SK-N-SH (cell line): ENCODE data around the gene MPP7.

ENCODE experiments used
- FOXJ3 ChIP-seq: sonication (generic); formaldehyde crosslinking; IDR thresholded peaks from 2 replicates; pipeline ENCODE4 v1.5.1; 2020; ENCODE audit warnings: mild to moderate bottlenecking, missing genetic modification reagents
- GATA2 ChIP-seq: sonication (generic); formaldehyde crosslinking; IDR thresholded peaks from 2 replicates; pipeline ENCODE4 v1.5.0; 2020; ENCODE audit warnings: mild to moderate bottlenecking, missing genetic modification reagents
- MXI1 ChIP-seq: IDR thresholded peaks from 2 replicates; pipeline ENCODE4 v1.6.1; 2012; ENCODE audit warnings: mild to moderate bottlenecking, low read depth, low read length, improper control_type of control experiment
- NFIC ChIP-seq: IDR thresholded peaks from 2 replicates; pipeline ENCODE4 v1.4.0; 2012; ENCODE audit warnings: borderline replicate concordance
- SMC3 ChIP-seq: IDR thresholded peaks from 2 replicates; pipeline ENCODE4 v1.6.1; 2012; ENCODE audit warnings: low read depth, low read length, improper control_type of control experiment
- TAF1 ChIP-seq: IDR thresholded peaks from 2 replicates; pipeline ENCODE4 v1.6.1; 2012; ENCODE audit warnings: low read depth, mild to moderate bottlenecking, low read length, moderate library complexity, borderline replicate concordance
- YY1 ChIP-seq: IDR thresholded peaks from 2 replicates; pipeline ENCODE4 v1.4.0; 2012; ENCODE audit warnings: low read depth, mild to moderate bottlenecking
- TF ChIP-seq, protein P1 (sequence below): fragments of 200-600 bp; sonication (generic); IDR thresholded peaks from 2 replicates; pipeline ENCODE4 v1.6.1; 2017; ENCODE audit warnings: antibody characterized with exemption, mild to moderate bottlenecking, moderate library complexity

DNA sequence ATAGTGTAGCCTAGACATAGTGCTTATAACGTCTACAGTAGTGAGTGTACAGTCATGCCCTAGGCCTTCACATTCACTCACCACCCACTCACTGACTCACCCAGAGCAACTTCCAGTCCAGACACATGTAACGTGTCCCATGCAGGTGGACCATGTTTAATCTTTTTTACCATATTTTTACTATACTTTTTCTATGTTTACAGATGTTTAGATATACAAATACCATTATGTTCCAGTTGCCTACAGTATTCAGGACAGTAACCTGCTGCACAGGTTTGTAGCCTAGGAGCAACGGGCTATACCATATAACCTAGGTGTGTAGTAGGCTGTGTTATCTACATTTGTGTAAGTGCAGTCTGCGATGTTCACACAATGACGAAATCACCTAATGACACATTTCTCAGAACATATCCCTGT, 11.0 kb downstream of the MPP7 start:
- TF ChIP-seq, protein P1, sequence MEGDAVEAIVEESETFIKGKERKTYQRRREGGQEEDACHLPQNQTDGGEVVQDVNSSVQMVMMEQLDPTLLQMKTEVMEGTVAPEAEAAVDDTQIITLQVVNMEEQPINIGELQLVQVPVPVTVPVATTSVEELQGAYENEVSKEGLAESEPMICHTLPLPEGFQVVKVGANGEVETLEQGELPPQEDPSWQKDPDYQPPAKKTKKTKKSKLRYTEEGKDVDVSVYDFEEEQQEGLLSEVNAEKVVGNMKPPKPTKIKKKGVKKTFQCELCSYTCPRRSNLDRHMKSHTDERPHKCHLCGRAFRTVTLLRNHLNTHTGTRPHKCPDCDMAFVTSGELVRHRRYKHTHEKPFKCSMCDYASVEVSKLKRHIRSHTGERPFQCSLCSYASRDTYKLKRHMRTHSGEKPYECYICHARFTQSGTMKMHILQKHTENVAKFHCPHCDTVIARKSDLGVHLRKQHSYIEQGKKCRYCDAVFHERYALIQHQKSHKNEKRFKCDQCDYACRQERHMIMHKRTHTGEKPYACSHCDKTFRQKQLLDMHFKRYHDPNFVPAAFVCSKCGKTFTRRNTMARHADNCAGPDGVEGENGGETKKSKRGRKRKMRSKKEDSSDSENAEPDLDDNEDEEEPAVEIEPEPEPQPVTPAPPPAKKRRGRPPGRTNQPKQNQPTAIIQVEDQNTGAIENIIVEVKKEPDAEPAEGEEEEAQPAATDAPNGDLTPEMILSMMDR, result no peak
- TF ChIP-seq YY1 (no peak), TAF1 (no peak), FOXJ3 (no peak), MXI1 (no peak), SMC3 (no peak), GATA2 (CRISPR knock-in tag) (no peak), NFIC (no peak)
